CD4-positive, alpha-beta T cell treated with Interleukin-4 for 4 hours (primary cell): ENCODE data around the gene MGMT.

Experiments
- DNase-seq: peaks from one replicate; pipeline ENCODE4 v3.0.0-alpha.2; 2020

The MGMT gene

DNA sequence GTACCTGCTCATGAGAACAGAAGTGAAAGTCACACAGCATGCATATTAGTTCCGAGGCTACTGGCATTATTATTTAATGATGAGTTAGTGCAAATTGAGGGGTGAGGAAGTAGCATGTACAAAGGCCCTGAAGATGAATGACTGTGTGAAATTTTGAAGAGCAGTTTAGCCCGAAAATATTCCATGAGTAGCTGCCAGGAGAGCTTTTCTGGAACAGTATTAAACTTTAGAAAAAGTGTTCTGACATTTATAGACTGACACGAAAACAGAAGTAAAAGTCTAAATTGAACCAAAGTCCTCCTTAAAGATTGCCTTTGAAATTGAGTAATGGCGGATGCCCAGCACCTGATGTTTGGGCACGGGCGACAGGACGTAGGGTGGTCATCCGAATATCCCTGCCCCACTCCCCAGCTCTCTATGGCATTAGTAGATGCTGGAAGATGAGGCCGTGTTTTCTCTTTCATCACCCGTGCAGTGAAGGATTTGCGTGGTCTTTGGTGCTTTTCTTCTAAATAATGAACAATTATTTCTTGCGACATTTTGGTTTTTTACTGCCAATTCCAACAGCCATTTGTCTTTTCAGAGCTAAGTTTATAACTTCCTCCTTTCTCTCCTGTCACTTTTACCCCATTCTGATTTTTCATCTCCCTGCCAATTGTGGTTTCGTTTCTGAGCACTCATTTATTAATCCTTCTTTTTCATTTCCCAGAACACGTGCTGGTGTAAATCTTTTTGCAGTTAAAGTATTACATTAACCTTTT is 192.6 kb downstream of the MGMT start:
- DNase-seq: no peak

- DNase-seq: no peak
These were observed 193.5 kb downstream of the MGMT start for GRCh38 chr10:129660569-129660968.

GRCh38 chr10:129662426-129662825 is 195.4 kb downstream of the MGMT start:
- no peak for DNase-seq

DNA sequence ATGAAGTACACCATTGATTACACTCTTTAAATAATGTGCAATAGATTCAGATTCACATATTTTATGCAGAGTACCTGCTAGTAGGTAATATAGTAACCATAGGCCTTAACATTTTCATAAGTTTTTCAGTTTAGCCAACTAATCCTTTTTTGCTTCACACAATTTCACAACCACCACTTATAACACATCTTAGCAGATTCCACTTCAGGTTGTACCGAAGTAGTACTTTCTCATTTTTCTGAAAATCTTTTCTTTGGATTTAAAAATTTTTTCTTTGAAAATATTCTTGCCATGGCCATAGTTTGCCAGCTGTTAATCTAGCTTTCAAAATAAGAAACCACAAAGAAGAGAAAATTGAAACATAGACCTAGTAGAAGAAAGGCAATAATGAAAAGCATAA is 203.1 kb downstream of the MGMT start:
- DNase-seq: no peak

GRCh38 chr10:129673292-129673691 is 206.3 kb downstream of the MGMT start:
- no peak for DNase-seq

GRCh38 chr10:129675027-129675769 is 208.2 kb downstream of the MGMT start:
- no peak for DNase-seq

GRCh38 chr10:129676014-129676413 is 209.0 kb downstream of the MGMT start:
- DNase-seq: no peak

DNA sequence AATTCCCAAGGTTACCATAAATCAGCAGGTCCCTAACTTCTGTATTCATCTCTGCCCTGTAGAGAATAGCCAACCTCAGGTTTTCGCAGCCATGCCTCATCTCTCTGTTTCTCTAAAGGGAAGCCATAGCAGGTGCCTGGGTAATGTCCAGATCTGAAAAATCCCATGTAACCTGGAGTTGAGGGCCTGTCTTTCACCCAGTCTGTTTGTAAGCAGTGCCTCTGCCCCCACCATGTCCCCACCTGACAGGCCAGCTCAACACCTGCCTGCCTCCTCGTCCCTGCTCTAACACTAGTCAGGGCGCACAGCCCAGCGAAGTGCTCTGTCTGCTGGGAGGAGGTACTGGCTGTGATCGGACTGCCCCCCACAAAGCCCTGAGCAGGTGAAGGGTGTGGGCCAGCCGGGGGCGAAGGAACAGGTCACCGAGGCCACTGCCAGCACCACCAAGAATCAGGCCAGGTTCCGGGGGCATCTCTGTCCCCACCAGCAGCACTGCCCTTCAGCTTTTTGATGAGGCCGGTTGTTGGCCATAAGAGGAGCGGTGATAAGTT is 210.4 kb downstream of the MGMT start:
- no peak for DNase-seq

- DNase-seq: no peak
These were observed 211.1 kb downstream of the MGMT start for GRCh38 chr10:129678186-129678585.

DNA sequence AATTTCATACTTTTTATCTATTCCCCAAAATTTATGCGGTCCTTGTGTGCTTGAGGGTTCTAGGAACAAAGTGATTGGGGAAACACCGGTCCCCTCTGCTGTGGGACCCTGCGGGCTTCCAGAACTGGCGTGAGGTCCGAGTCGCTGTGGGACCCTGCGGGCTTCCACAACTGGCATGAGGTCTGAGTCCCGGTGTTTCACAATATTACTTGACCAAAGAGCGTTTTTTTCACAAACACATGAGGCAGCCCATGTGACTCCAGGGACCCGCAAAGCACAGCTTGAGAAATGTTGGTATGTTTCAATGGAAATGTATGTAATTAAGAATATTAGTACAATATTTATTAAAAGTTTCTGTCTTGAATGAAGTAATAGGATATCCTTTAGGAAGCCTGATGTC is 212.2 kb downstream of the MGMT start:
- DNase-seq: no peak

DNA sequence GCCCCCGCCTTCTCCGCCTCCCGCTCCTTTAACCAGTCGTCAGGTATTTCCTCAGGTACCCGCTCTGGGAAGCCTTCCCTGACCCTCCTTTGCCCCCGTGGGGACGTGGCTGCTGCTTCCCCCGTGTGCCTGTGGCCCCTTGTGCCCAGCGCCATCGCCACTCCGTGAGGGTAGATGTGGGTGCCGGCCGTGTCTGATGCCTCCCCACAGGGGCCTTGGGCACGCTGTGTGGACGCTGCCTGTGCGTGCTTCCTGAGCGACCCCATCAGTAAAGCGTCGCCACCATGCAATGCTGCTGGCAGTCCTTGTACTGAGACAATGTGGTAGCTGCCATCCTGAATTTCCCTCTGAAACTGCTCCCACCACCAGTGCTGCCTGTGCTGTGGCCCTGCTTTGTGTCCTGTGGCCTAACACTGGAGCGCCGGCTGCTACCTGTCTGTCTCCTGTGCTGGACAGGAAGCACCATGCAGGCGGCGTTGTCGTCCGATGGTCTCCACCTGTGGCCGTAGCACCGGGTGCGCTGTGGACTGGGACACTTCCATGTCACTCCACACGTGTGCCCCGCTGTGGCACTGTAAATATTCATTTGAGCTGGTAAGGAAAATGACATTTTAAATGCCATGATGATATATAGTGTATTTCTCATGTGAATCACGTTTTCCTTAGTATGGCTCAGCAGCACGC is 213.8 kb downstream of the MGMT start:
- DNase-seq: no peak

DNA sequence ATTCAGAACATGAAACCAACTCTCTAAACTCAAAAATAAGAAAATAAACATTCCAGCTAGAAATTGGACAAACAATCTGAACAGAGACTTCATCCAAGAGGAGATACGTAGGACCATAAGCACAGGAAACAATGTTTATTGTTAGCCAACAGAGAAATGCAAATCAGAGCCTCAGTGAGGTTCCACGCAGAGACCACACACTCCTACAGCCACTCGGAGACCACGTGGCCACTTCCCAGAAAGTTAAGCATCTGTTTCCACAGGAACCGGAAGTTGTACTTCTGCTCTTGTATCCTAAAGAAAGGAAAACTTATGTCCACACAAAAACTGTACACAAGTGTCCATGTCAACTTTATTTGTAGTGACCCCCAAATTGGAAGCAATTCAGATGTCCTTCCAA is 214.8 kb downstream of the MGMT start:
- no peak for DNase-seq

GRCh38 chr10:129683519-129683918 is 216.5 kb downstream of the MGMT start:
- DNase-seq: no peak

- DNase-seq: no peak
These were observed 216.9 kb downstream of the MGMT start for GRCh38 chr10:129683920-129684319.

DNA sequence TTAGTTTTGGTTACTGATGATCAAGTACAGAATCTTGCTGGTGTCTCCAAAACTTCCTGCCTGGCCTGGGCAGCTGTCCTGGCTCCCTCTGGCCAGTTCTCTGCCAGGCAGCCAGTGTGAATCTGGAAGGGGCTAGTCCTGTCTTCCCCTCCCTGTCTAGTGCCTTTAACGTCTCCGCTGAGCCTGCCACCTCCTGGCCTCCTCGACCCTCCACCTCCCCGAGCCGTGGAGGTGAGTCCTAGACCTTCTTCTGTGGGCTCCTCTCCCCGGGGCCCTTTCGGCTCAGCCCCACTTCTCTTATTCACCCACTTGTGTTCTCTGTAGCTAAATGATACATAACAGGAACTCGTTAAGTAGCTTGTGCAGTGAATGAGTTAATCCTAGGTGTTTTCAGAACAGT is 218.2 kb downstream of the MGMT start:
- no peak for DNase-seq

- no peak for DNase-seq
These were observed 222.6 kb downstream of the MGMT start for GRCh38 chr10:129689671-129690071.

DNA sequence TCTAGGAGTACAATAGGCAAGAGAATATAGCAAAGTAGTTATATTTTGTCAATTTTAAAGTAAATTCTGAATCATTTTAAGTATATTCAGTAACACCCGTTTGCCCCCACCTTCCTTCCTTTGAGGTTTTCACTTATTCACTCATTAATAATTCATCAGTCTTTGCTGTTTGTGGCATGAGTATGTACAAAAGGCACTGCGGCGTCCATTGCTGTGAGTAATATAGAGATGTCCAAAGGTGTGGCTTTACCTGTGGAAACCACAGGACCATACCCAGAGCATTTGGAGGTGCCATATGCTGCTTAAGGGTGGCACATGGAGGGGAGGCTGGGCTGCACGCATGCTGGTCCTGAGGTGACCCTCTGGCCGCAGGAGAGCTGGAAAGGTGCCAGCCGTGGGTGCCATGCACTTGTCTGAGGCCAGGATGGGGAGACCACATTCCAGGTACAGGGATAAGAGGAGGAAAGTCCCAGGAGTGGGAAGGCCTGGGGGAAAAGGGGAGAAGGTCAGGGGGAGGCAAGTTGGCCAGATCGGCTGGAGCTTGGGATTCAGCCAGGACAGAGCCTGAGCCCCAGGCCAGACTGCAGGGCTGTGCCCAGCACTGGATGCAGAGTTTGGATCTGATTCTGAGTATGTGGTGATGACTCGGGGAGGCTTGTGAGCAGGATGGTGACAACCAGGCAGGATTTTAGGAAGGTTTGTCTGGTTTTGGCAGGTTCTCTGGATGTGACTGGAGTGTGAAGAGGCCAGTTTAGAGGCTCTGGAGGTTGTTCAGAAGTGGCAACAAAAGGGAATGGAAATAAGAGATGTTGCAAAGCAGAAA is 223.4 kb downstream of the MGMT start:
- no peak for DNase-seq

DNA sequence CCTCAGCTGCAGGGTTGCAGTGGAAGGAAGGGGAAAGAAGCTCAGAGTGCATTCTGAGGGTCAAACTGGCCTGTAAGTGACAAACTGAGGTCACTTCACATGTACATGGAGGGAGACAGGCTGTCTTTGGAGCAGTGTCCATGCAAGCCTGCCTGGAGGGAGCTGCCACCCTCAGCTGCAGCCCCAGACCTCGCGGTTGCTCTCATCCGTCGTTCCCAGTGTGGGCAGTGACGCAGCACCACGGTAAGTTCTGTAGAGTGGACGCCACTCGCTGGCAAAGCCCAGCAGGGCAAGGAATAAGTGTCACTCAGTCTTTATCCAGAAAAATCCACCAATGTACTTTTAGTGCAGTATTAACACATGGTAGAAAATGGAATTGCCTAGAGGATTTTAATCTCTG is 225.7 kb downstream of the MGMT start:
- no peak for DNase-seq

DNA sequence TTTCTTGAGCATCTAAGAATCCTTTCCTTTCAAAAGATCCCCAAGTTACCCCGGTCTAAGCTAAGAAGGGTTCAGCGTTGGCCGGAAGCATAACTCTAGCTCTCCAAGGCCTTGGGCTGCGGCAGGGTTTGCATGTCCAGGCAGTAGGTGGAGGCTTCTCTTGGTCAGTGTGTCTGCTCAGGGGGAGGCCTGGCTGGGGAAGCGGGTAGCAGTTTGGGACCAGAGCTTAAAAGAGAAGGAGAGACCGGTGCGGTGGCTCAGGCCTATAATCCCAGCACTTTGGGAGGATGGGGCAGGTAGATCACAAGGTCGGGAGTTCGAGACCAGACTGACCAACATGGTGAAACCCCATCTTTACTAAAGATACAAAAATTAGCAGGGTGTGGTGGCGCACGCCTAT is 226.3 kb downstream of the MGMT start:
- DNase-seq: no peak

- no peak for DNase-seq
These were observed 227.1 kb downstream of the MGMT start for GRCh38 chr10:129694184-129694583.

DNA sequence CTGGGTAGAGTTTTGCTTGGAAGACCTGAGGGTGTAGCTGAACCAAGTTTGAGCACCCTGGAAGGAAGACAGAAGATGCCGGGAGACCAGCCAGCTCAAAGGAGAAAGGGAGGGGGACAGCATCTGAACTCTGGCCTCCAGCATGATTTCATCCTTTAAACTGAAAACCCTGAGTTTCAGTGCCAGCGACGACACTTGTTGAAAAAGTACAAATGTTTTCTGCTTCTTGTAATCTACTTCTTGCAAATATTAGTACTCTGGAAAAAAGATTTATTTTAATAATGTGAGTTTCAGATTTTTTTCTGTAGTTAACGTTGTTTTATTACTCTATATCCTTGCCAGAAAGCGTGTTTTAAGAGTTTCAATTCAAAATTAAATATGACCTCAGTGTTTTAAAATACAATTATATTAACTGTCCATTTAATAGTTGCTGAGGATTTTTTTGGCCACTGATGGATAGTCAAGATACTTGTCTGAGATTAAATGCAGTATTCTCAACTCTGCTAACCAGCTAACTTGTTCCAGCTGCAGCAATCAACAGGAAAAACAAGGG is 227.7 kb downstream of the MGMT start:
- DNase-seq: no peak

- no peak for DNase-seq
These were observed 228.6 kb downstream of the MGMT start for GRCh38 chr10:129695671-129696070.
